Measurements from ENCODE around the gene GUCY1B1.
A peak's percentile ranks its signal among the peaks of the same experiment; 100 is the strongest.

GUCY1B1 gene

DNA sequence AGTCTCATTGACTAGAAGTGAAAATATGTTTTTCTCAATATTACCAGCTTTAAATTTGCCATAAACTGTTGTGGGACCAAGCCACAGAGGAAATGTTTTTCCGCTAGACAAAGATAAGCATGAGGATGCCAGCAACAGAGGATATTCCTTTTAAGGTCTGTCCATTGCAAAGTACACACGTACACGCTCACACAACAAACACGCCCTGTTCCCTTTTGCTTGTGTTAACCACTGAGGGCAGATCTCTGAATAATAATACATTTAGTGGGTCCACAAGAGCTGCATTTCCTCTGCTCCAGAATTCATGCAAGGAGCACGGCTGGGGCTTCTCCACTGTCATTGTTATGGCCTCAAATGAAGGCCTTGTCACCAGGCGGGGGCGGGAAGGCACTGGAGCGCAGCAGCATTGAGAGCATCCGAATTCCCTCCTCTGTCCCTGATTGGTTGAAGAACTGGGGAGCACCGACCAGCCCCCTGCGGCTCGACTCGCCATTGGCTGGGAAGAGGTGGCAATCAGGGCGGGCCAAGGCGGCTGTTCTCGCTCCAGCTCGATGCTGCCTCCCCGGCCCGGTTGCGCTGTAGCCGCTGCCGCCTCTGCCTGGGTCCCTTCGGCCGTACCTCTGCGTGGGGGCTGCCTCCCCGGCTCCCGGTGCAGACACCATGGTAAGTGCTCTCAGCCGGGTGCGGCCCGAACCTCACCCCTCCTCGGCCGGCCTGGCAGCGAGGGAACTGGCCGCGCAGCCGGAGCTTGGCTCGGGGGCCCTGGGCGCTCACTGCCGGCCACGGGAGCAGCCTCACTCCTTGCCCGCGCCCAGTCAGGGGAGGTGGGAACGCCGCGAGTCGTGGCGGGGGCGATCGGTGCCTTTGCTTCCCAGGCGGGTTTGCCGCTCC lies at the start of gene GUCY1B1:
Gene GUCY1B1, plus strand, starts transcription at position 541 of the 891 bp plus-strand sequence. Its CDS starts 120 bp downstream, at position 661.
- DNase-seq, result peak; percentile 26

- no peak for DNase-seq
Measured at GRCh38 chr4:155709918-155710317, 48.9 kb upstream of the GUCY1B1 start.

GRCh38 chr4:155711556-155711955 lies 47.3 kb upstream of the GUCY1B1 start:
- no peak for DNase-seq

DNA sequence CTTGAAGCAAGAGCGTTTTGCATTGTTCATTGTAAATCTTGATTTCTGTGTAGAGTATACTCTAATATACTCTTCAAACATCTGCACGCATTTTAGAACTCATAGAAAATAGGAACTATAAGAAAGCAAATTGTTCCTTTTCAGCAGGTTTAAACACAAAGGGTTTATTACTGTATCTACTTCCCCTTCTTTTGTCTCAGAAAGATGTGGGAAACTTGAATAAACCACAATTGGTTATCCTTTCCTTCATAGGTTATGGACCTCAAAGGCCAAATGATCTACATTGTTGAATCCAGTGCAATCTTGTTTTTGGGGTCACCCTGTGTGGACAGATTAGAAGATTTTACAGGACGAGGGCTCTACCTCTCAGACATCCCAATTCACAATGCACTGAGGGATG lies 46.0 kb upstream of the GUCY1B1 start:
- DNase-seq, result no peak

GRCh38 chr4:155713911-155714310 lies 44.9 kb upstream of the GUCY1B1 start:
- DNase-seq, result no peak

- no peak for DNase-seq
Measured at GRCh38 chr4:155722336-155722735, 36.5 kb upstream of the GUCY1B1 start.

DNA sequence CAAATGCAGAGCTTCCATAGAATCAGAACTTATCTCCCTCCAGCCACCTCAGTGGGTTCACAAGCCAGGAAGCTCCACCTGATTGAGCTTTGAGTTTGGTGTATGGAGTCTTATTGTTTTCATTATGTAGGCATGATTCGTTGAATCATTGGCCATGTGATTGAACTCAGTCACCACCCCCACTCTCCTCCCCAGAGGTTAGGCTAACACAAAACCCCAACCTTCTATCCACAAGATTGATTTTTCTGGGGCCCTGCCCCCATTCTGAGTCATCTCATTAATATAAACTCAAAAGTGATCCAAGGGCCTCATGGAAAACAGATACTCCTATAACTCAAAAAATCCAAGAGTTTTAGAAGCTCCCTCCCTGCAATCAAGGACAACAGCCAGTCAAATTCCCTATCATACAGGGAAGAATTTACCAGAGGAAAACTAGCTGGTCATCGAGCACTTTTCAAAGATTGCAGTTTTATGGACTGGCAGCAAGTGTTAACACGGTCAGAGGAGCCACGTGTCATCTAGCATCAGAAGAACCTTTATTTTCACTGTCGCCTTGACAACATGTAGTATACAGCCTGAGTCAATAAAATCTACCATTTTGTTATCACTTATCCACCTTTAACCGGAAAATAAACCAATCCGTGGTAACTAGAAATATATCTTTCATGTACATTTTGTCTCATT lies 35.9 kb upstream of the GUCY1B1 start:
- DNase-seq, result no peak

DNA sequence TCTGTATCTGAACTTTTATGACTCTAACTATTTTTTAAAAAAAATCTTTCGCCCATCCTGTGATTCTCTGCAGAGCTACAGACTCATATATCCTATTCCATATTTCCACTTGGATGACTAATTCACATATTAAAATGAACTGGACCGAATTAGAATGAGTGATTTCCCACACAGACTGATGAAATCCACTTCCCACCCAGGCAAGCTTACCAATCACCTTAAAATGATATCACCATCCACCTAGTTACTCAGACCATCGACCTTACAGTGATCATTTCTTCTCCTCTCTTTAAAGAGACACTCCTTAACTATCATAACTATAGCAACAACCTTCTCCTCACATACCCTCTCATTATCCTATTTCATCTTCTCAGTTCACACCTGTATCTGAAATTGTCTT lies 34.1 kb upstream of the GUCY1B1 start:
- DNase-seq, result no peak

DNA sequence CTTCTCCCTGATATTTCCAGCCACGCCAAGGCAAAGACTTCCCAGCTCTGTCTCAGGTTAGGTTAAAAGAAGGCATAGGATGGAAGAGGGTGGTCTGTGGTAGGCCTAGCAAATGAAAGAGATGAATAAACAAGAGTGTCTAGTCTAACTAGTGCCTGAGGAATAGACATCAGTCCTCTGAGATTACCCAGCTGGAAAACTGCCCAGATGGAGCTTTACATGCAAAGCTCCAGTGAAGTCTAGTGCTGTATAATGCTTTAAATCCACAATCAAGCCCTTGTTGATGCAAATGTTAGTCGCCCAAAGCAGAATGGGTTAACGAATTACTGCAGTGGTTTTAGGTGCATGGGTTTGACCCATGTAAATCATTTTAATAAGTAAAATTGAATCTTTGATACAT lies 24.8 kb upstream of the GUCY1B1 start:
- no peak for DNase-seq

DNA sequence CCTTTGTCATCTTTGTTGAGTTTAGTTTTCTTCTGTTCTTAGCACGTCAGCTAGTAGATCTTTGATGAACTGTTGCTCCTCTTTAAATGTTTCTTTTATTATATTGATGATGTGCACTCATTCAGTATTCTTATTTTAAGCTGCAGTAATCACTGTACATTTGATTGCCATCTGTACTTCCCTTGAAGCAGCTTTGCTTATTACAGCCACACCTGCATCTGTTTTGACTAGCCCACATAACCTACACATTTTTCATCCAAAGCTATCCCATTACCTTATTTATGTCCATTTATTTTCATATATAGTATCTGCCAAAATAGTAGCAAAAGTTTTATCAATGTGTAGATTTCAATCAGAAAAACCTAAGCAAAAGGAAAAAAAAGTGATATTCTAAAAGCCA lies 23.9 kb upstream of the GUCY1B1 start:
- no peak for DNase-seq

- DNase-seq, result no peak
Measured at GRCh38 chr4:155735496-155735895, 23.3 kb upstream of the GUCY1B1 start.

DNA sequence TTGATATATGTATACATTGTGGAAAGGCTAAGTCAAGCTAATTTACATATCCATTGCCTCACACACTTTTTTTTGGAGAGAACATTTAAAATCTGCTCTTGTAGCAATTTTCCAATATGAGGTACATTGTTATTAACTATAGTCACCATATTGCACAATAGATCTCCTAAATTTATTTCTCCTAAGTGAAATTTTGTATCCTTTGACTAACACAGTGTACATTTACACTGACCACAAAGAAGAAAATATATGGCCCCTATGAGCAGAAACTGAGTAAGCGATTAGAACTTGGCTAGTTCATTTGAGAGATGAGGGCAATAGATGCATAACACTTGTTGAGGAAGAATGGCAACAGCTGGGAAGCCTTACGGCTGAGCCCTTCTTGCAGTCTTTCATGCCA lies 20.3 kb upstream of the GUCY1B1 start:
- DNase-seq, result no peak

DNA sequence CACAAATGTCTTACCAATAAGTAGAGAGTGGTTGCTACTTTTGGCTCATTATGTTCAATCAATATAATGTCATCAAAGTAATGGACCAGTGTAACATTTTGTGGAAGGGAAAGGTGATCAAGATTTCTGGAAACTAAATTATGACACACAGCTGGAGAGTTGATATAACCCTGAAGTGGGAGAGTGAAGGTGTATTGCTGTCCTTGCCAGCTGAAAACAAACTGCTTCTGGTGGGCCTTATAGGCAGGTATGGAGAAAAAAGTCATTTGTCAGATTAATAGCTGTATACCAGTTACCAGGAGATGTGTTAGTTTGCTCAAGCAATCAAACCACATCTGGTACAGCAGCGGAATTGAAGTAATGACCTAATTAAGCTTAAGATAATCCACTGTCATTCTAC lies 17.3 kb upstream of the GUCY1B1 start:
- DNase-seq, result no peak

GRCh38 chr4:155742310-155743015 lies 16.4 kb upstream of the GUCY1B1 start:
- DNase-seq, result no peak

DNA sequence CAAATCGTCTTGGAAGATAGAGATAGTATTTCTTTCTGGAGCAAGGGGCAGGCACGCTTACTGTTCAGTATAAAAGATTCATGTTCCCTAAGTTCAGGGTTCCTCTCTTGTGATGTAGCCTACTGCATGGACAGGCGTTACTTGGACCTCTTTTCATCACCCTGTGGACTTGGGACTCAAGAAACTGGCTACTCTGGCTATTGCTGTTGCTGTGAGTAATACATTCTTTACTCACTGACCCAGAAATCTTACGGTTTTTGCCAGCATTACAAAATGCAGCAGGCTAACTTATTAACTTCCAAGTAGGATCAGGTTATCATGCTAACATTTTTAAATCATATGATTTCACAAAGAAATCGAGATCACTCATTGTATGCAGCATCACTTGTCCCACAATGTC lies 12.8 kb upstream of the GUCY1B1 start:
- no peak for DNase-seq

GRCh38 chr4:155748039-155748438 lies 10.8 kb upstream of the GUCY1B1 start:
- DNase-seq, result no peak

DNA sequence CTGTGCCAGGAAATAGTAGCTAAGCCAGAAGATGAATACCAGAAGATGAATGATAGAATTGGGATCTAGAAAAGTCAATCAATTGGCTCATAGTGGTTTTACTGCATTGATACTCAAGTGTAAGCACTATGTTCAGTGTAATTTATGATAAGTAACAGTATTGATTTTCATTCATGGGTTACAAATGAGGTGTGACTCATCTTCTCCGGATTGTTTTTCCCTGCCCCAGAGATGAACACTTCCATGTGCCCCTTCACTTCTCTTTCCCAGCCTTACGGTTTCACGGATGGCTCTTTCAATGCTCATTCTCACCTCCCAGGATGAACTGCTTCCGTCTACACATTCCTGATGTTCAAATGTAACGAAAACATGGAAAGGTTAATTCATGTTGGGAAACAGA lies 9.8 kb upstream of the GUCY1B1 start:
- DNase-seq, result no peak

DNA sequence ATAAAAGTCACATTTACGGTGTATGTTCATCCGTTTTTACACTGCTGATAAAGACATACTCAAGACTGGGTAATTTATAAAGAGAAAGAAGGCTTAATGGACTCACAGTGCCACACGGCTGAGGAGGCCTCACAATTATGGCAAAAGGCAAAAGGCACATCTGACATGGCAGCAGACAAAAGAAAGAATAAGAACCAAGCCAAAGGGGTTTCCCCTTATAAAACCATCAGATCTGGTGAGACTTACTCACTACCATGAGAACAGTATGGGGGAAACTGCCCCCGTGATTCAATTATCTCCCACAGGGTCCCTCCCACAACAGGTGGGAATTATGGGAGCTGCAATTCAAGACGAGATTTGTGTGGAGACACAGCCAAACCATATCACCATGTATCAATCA lies 7.3 kb upstream of the GUCY1B1 start:
- no peak for DNase-seq

DNA sequence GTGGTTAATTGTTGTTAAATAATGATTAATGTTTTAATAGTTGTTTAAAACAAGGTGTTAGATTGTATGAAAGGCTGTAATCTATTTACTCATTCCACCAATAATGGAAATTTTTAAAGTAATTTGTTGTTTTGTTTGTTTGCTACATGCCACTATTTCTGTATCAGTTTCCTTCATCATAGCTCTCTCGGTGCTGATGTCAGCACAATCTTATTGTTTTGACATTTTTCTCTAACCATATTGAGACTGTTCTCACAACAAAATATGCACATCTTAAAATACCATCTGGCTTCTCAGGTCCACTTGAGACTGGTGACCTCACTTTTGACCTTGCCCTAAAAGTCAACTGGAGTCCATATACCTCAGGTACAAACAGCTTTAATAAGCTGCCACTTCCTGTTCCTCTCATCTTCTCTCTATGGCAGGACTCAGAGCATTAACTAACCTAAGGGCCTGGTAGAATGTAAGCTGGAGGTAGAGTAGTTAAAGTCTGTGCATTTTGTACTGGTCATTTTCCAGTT lies 1.0 kb upstream of the GUCY1B1 start:
- no peak for DNase-seq

DNA sequence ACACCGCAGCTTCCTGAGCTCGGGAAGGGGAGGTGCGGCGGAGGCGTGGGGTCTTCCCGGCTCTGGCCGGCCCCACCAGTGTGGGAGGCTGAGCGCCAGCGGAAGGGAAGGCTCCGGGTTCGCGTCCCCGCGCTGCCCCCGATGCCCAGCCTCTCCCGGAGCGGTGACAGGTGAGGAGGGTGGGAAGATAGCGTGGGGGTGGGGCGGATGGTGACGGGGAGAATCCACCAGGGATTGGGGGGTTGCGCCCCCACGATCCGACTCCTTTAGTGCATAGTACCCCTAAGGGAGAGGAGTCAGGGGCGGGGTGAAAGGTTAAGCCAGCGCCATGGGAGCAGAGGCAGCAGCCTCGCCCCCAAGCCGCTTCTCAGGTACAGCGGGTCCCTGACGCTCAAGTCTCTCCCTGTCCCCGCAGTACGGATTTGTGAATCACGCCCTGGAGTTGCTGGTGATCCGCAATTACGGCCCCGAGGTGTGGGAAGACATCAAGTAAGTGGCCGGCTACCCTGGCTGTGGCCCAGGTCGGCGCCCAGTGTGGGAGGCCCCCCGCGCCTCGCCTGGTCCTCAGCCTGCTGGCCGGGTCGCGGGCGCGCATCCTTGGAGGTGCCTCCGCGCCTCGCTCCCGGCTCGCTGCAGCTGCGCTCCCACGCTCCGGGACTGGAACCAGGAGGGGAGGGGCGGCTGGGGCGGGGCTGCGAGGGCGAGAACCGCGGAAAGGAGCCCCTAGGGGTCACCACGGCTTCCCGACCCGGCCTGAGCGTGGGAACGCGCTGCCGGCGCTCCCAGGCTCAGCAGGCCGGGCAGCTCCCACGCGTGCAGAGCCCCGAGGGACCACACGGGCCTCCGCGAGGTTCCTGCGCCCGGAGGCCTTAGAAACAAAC lies 791 bp downstream of the GUCY1B1 start:
- peak; percentile 7 for DNase-seq

DNA sequence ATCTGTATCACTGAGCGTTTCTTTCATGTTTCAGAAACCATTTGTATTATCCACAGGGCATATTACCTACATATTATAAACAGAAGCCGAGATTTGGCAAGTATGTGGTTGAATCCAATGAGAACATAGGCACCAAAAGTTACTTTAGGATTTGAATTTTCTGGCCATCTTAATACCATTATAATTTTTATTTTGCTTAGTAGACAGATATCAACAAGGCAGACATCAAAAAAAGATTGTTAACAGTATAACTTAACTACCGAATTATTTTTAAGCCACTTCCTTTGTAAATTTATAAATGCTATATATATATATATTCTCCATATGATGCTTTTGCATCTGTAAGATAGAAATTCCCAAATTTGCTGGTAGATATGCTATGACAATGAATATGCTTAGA lies 2.2 kb downstream of the GUCY1B1 start:
- no peak for DNase-seq

GRCh38 chr4:155761916-155762315 lies 3.1 kb downstream of the GUCY1B1 start:
- DNase-seq, result no peak

Measured in NCI-H1105 (cell line).